Measurements from ENCODE around the gene DOCK10.
"Not testable (repeated sequence)": the region's sequence is repeated elsewhere in the genome, so short reads cannot be mapped to it uniquely, and the experiment has no call there.

Gene DOCK10

GRCh38 chr2:224925061-224925809 lies 117.0 kb downstream of the DOCK10 start:
- no peak for DNase-seq (ENCODE audit: low read depth)
- no peak overlapping the region for H3K4me3 ChIP-seq (ENCODE audit: control insufficient read depth, low read depth, low read length)
- no peak for TF ChIP-seq CTCF (IDR thresholded peaks at IDR 0.05; ENCODE audit: control insufficient read depth, insufficient read depth, low read depth, low read length, missing control alignments)

GRCh38 chr2:224924631-224925030 lies 117.6 kb downstream of the DOCK10 start:
- no peak for DNase-seq (ENCODE audit: low read depth)
- no peak for TF ChIP-seq CTCF (IDR thresholded peaks at IDR 0.05; ENCODE audit: control insufficient read depth, insufficient read depth, low read depth, low read length, missing control alignments)
- H3K4me3 ChIP-seq (ENCODE audit: control insufficient read depth, low read depth, low read length), result no peak overlapping the region

- no peak for TF ChIP-seq CTCF (IDR thresholded peaks at IDR 0.05; ENCODE audit: control insufficient read depth, insufficient read depth, low read depth, low read length, missing control alignments)
- no peak for DNase-seq (ENCODE audit: low read depth)
Measured at GRCh38 chr2:224922142-224922727, 120.0 kb downstream of the DOCK10 start.

GRCh38 chr2:224919472-224920110 lies 122.7 kb downstream of the DOCK10 start:
- no peak for DNase-seq (ENCODE audit: low read depth)
- H3K4me3 ChIP-seq (ENCODE audit: control insufficient read depth, low read depth, low read length), result no peak overlapping the region
- TF ChIP-seq CTCF (IDR thresholded peaks at IDR 0.05; ENCODE audit: control insufficient read depth, insufficient read depth, low read depth, low read length, missing control alignments), result no peak

More at GRCh38 chr2:224922142-224922727, 120.0 kb downstream of the DOCK10 start:
- no peak overlapping the region for H3K4me3 ChIP-seq (ENCODE audit: control insufficient read depth, low read depth, low read length)

- H3K4me3 ChIP-seq (ENCODE audit: control insufficient read depth, low read depth, low read length), result no peak overlapping the region
- DNase-seq (ENCODE audit: low read depth), result no peak
- no peak for TF ChIP-seq CTCF (IDR thresholded peaks at IDR 0.05; ENCODE audit: control insufficient read depth, insufficient read depth, low read depth, low read length, missing control alignments)
Measured at GRCh38 chr2:224918626-224919471, 123.4 kb downstream of the DOCK10 start.

GRCh38 chr2:224917246-224917645 lies 125.0 kb downstream of the DOCK10 start:
- DNase-seq (ENCODE audit: low read depth); H3K4me3 ChIP-seq (ENCODE audit: control insufficient read depth, low read depth, low read length): not testable (repeated sequence)
